GDM1 (cell line): ENCODE results near the gene RERE.

Experiments
- DNase-seq: peaks from one replicate; lab custom pipeline; 2025; lab: John Stamatoyannopoulos, UW

Gene RERE

DNA sequence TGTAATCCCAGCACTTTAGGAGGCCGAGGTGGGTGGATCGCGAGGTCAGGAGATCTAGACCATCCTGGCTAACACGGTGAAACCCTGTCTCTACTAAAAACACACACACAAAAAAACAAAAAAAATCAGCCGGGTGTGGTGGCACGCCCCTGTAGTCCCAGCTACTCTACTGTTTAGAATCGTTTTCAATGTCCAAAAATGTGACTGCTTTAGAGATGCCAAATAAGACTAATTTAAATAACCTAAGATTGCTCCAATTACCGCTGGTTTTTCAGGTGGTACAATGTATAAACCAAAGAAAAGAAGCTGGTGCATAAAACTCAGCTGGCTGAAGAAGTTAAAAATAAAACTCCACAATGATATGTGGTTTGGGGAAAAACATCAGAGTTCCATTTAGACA is 132.0 kb downstream of the RERE start:
- no peak for DNase-seq

DNA sequence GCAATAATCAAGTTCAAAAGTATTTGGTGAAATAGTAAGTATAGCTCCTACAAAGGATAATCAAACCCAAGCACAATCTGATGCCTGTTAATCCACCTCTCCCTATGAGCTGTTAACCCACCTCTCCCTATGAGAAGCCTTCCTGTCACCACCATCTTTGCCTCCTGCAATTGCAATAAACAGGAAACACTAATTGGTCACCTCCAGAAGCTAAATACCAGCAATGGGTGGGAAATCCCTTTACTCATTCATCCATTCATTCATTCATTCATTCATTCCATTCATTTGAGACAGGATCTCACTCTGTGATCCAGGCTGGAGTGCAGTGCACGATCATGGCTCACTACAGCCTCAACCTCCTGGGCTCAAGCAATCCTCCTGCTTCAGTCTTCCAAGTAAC is 132.8 kb downstream of the RERE start:
- no peak for DNase-seq

DNA sequence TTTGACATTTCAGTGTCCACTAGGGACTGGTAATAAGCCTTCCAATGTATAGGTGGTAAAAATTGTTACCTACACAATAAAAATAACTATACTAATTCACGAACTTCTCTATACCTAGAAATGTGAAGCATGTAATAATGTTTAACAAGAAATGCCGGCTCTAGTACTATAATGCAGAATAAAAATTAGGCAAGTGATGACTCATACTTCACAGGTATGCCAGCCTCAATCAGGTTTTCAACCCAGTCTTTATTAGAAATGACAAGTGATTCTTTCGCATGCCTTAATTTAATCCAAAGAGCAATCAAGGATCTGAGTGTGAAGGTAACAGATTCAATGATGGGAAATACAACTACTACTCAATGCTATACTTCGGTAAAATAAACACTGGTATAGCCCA is 134.9 kb downstream of the RERE start:
- no peak for DNase-seq

DNA sequence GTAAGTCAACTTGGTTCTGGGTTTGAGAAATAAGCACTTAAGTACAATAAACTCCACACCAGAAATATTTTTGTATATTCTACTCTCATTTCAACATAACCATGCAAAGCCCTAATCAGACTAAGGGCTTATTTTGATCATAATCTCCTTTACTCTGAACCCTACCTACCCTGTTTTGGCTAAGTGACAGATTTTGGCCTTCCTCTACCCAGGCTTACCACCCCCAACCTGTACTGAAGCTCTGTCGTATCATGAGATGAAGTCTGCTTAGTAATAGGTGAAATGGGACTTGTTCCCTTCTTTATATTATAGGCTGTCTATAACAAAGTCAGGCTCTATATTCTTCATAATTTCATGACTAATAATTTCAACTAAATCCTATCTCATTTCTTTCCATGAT is 135.5 kb downstream of the RERE start:
- no peak for DNase-seq

DNA sequence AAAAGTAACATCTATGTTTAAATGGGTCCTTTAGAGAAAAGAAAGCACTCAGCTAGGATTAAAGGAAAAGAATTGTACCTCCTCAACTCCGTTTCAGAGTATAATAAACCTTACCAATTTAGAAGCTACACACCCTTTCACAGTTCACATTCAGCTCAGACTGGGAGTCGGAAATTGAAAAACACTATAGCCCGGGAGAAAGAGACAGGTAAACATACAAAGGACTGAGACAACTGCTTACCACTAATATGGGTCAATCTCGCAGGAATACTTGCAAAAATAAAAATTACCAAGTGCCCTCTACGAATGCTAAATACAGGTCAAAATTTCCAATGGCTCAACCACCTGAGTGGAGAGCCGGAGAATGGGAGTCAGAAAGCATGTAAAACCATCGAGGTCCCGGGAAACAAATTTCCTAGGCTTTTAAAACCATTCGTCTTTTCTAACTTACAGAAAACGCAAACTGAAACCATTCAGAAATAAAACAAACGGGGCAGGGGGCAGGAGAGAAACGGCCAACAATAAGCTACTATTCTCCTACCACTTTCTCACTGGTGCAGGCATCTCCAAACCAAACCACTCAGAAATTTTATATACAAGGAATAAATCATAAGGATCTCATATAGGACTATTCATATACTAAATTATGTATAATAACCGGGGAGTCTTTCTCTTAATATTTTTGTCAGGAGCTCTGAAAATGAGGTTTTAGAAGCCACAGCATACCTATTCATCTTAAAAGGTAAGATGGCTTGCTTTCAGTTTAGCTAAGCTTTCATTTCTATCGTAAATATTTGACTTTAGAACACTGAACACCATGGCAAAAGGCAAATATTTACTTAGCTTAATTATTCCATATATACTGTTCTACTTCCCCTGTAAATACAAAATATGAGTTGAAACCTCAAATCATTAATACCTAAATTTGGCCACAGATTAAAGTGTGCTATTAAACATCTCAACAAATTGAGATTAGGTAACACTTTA is 136.5 kb downstream of the RERE start:
- no peak for DNase-seq

DNA sequence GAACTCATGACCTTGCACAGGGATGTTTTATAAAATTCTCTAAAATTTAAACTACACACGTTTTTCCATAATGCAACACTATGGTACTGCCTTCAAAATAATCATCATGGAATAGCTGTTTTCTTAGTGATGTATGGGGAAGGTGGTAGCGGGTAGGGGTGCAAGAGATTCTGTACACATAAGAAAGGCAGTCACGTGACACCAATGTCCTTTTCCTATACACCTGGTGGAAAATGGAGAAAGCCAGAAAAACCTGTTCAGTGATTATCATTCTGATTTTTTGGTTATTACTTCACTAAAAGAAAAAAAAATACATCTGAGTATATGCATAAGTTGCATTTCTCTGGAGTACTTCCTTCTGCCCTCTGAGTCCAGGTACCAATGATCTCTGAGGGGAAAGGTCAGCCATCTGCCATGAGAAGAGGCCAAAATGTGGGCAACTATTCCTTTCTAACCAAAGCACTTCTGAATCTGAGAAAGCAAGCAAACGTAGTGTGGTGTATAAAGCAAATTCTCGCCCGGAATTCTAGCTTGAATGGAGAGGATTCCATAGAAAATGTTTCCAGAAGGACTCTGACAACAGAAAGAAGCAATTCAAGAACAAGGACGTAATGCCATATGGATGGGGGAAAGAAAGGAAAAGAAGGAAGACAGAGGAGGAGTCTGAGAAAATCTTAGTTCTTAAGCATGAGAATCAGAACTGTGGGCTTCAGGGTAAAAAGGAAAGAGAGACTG is 137.3 kb downstream of the RERE start:
- no peak for DNase-seq

DNA sequence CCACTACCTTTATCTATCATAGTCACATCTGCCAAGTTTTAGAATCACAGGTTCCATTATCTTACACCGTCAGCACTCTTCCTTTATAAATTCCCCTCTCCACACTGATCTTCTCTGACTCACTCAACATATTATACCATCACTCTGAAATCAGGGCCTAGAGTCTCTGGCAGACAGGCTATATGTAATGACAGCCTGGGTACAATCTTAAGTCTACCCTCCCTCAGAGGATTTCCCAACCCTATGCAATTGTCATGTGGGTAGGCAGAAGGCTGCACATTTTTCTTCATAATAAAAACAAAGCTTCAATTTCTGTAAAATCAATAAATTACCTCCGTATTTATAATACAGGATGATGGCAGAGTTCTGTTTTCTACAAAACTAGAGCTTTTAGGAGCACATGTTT is 138.0 kb downstream of the RERE start:
- no peak for DNase-seq

DNA sequence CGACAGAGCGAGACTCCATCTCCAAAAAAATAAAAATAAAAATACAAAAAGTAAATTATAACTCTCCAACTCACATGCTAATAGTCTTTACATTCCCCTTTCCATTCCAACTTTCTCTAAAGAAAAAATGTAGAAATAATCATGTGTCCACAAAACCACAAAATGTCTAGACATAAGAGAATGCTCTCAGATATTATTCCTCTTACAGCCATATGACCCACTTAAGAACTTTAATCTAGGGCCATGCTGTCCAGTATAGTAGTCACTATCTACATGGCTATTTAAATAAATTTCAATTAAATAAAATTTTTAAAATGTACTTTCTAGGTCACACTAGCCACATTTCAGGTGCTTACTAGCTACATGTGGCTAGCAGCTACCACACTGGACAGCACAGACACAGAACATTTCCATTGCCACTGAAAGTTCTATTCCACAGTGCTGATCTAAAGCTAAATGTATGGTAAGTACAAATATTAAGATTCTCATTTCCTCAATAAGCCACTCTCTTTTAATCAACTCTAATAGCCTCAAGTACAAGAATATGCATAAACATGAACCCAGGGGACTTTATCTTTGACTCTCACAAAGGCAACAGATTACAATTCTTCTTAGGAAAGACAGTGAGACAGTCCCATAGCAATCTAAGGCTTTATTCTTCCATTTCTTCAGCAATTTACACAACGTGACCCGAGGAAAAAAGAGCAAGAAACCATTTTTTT is 138.6 kb downstream of the RERE start:
- no peak for DNase-seq

DNA sequence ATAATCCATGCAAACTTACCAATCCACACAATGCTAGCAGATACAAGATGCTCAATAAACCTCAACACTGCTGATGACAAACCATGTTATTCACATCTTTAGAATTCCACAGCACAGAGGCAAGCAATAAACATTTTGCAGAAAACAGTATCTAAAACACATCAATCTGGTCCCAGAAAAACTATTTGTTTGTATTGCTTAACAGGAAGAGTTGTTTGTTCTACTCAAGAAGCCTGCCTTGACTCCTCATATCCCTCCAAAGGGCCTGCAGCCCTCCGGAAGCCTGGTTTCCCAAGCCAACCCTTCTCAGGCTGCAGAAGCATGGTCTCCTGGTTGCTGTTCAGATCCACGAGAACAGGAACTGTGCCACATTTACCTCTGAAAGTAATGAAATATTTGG is 139.7 kb downstream of the RERE start:
- DNase-seq, result no peak

DNA sequence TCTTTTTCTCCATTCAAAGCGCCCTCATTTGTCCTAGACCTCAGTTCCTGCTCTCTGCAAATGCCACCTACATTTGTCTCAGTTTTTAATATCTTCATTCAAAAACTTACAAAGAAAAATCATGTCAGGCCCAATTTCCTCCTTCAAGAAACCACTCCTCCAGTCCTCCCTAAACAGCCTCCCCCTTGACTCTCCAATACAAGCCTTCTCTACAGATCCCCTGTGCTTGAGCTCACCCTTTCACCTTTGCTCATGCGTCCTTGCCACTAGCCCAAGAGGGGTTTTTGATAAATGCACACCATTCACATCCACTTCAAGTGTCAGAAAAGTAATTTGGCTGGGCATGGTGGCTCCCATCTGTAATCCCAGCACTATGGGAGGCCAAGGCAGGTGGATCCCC is 140.6 kb downstream of the RERE start:
- DNase-seq, result no peak

DNA sequence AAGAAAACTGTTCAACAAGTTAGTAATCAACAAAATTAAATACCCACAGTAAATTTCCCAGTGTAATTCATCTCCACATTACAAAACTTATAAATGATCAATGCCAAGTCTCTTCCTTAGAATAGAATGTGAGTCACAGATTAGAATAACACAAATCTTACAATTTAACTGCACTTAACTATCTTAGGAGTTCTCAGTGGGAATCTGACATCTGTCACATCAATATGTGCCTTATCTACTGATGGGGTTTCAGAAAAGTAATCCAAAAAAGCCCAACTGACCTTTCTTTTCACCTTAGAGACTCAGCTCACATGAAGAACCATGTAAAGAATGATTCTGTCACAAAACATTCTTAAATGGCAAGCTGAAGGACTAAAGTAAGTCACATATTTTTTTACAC is 141.4 kb downstream of the RERE start:
- DNase-seq, result no peak

DNA sequence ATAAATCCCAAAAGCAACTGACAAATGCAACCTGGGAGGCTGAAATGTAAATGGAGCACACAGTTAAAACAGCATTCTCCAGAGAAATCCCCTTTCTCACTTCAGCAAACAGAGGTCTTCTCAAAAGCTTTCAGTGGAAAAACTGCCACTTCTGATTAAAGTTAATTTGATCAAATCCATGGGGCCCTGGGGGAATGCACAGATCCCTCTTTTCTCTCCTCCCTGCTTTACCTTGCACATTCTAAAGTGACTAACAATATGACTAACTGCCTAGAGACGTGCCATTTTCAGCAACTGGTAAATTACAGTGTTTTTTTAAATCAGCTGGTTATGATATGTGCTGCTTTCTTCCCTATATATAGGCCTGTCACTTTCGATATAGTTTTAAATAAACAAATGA is 142.5 kb downstream of the RERE start:
- DNase-seq, result no peak

DNA sequence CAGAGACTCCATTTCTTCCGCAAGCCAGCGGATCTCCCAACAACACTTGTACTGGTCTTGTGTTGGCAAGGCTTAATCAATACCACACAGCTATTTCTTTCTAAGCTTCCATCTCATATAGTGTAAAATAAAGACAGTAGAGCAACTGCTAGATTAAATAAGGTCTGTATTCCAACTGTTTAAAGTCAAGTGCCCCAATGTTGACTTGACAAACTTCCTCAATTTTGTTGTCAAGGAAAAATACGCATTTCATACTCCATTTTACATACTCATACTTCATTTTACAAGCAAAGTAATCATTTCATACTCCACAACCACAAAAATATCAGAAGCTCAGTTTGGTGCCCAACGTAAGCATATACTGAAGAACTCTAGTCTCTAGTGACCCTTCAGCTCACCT is 143.0 kb downstream of the RERE start:
- no peak for DNase-seq

DNA sequence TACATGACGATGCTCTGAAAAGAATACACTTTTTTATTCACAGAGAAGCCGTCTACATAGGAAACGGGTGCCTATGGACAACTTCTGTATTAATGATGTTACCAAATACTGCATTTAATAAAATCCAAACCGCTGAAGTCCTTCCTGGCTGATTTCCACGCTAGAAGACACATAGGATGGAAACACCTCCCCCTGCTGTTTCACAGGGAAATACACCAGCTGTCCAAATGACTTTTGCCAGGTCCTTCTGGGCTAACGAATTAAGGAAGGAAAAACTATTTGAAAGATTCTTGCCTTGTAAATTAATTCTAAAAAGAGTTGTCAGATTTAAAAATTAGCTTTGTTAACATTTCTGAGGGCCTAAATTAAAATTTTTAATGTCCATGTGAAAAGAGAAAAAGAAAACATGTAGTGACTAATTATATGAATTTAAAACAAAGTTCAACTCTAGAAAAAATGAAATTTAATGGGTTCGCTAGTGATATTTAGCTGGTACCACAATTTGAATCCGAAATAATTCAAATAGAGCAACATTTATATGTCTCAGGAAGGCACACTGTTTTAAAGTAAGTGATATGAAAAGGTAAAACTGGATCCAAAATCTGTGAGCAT is 146.0 kb downstream of the RERE start:
- no peak for DNase-seq

DNA sequence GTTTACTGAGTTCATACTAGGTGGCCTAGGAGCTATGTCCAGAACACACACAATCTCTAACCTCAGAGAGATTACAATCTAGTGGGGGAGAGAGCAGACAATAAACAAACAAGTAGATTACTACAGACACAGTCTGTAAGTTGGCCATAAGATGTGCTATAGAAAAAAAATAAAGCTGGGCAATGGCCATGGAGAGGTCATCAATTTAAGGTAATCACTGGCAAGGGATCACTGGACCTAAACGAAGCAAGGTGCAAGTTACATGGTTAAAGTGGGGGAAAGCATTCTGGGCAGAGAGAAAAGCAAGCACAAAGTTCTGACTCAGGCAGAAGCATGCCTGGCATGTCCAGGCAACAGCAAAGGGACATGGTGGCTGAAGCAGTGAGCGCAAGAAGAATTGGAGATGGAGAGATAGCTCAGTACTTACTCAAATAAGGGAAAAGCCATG is 147.0 kb downstream of the RERE start:
- no peak for DNase-seq

DNA sequence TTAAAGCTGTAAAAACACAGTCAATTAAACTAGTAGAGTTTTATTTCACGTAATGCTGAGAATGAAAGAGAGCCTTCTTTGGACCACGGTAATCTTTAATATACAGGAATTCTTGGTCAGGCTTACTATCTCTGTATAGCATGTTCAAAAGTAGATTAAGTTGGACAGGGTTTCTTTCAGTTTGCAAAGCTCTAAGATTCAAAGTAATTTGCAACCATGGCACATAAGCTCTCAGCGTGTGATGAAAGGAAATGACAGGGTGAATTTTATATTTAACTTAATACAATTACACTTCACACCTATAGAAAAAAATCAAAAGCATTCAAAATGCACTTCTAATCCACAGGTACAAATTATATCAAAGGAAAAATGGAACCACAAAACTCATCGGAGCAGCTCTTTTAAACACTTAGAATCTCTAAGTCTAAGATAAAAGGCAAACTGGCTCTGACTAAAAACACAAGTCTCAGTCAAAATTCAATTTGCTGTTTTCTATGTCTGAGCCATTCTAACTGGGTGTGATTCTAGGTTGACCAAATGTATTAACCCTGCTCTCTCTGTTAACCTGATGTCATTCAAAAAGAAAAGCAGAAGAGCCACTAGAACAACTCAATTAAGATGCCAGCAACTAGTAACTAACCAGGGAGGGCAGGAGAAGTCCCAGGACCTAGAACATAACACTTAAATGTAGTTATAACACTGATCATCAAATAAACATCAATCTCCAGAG is 147.7 kb downstream of the RERE start:
- DNase-seq, result no peak

DNA sequence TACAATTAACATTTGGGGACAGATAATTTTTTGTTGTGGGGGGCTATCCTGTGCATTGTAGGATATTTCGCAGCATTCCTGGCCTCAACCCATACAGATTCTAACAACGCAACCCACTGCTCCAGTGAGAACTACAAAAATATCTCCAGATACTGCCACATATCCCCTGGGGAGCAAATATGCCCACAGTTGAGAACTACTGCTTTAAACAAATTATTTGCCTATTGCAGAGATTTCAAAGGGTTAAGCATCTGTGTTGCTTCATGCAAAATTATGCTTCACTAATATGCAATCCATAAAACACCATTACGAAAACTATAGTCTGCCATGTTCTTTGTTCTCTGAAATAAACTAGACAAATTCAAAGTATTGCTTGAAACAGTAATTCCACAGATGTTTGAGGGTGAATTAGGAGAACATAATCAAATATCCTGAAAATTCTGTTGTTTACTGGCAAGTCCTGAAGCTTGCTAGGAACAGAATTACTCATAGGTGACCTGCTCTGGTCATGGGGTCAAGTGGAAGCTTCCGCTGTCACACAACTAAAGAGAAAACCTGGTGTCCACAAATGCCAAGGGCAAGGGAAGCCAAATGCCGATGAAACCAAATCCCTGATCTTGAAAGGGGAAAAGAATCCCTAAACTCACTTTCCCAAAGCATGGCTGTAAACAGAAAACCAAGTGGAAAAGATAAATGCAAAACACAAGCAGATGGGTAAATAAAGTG is 149.4 kb downstream of the RERE start:
- DNase-seq, result no peak

DNA sequence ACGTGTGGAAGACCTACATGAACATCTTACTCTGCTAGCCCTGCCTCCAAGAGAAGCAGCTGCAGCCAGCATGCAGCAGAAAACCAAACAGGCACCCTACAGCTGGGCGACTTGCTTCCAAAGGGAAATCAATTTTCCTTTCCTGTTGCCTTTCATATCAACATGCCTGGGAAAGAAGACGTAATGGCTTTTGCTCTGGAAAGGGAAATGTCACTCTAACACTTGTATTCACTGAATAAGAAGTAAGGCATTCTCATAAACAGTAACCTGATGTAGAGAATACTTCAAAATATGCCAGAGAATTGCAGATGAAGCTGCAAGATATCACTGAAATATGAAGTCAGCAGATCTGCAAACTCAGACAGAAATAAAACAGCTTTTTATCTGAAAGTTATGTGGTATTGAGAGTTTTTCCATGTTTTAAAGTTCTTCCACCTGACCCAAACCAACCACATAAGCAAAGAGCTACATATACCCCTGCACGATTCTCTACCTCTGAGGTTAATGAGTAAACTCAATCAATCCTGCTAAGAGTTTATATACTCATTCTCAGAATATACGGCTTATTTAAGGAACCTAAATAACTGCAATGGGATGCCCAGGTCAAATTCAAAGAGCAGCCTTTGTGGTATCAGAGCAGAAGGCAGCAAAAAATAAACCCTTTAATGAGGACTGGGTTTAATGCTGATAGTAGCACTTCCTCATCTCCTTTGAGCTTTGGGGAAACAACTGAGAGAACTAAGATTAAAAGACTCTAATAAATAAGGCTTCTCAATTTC is 150.9 kb downstream of the RERE start:
- no peak for DNase-seq

DNA sequence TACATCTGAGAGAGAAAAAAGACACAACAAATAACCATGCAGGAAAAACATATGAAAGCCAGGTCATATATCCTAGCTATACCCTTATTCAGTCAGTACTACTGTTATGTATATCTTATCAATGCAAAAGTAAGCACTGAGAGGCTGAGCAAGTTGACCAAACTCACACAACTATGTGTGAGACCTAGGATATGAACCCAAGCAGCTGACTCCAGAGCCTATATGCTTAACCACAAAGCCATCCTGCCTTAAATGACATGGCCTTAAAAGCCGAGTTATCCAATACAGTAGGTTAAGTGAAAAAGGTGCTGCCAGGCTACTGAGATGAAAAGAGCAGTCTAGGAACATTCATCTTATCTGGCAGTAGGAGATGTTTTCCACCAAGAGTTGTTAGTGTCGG is 151.6 kb downstream of the RERE start:
- no peak for DNase-seq

DNA sequence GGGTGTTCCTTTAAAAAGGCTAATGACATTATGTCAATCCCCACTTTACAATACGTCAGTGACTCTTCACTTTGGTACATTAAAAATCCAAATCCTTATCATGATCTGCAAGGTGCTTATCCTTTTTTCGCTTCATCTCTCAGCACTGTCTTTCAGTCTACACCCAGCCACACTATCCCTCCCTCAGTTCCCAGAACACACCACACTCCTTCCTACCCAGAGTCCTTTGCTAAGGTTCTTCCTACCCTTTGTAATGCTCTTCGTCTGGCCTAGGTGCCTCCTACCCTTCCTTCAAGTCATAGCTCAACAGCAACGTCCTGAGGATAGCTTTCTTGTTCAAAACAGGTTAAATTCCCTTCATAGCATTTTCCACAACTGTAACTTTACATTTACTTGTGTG is 152.6 kb downstream of the RERE start:
- no peak for DNase-seq
